Ishikawa (cell line): Measurements from ENCODE around the gene PRRT2.

Experiments used
- CEBPB ChIP-seq: IDR thresholded peaks from 2 replicates; pipeline ENCODE4 v1.6.1; 2012
- CREB1 ChIP-seq: IDR thresholded peaks from 2 replicates; pipeline ENCODE4 v1.6.1; 2012; ENCODE audit warnings: low read depth
- EGR1 ChIP-seq: IDR thresholded peaks from 2 replicates; pipeline ENCODE4 v1.6.1; 2012
- EP300 ChIP-seq: IDR thresholded peaks from 2 replicates; pipeline ENCODE4 v1.6.1; 2012; ENCODE audit warnings: borderline replicate concordance
- FOXM1 ChIP-seq: IDR thresholded peaks from 2 replicates; pipeline ENCODE4 v1.6.1; 2012; ENCODE audit warnings: low read depth, borderline replicate concordance
- NFIC ChIP-seq: IDR thresholded peaks from 2 replicates; pipeline ENCODE4 v1.6.1; 2012
- RAD21 ChIP-seq: IDR thresholded peaks from 2 replicates; pipeline ENCODE4 v1.6.1; 2012; ENCODE audit warnings: low read depth
- TAF1 ChIP-seq: IDR thresholded peaks from 2 replicates; pipeline ENCODE4 v1.6.1; 2012; ENCODE audit warnings: low read depth, mild to moderate bottlenecking
- TCF12 ChIP-seq: IDR thresholded peaks from 2 replicates; pipeline ENCODE4 v1.6.1; 2012; ENCODE audit warnings: low read depth
- TEAD4 ChIP-seq: IDR thresholded peaks from 2 replicates; pipeline ENCODE4 v1.6.1; 2012
- YY1 ChIP-seq: IDR thresholded peaks from 2 replicates; pipeline ENCODE4 v1.6.1; 2012; ENCODE audit warnings: low read depth
- ZBTB7A ChIP-seq: IDR thresholded peaks from 2 replicates; pipeline ENCODE4 v1.6.1; 2012; ENCODE audit warnings: low read depth
- TF ChIP-seq, protein P1 (sequence below): IDR thresholded peaks from 2 replicates; pipeline ENCODE4 v1.6.1; 2012
- TF ChIP-seq, protein P2 (sequence below): IDR thresholded peaks from 2 replicates; pipeline ENCODE4 v1.6.1; 2012; ENCODE audit warnings: low read depth, mild to moderate bottlenecking
- TF ChIP-seq, protein P3 (sequence below): IDR thresholded peaks from 2 replicates; pipeline ENCODE4 v1.6.1; 2012

PRRT2 gene

DNA sequence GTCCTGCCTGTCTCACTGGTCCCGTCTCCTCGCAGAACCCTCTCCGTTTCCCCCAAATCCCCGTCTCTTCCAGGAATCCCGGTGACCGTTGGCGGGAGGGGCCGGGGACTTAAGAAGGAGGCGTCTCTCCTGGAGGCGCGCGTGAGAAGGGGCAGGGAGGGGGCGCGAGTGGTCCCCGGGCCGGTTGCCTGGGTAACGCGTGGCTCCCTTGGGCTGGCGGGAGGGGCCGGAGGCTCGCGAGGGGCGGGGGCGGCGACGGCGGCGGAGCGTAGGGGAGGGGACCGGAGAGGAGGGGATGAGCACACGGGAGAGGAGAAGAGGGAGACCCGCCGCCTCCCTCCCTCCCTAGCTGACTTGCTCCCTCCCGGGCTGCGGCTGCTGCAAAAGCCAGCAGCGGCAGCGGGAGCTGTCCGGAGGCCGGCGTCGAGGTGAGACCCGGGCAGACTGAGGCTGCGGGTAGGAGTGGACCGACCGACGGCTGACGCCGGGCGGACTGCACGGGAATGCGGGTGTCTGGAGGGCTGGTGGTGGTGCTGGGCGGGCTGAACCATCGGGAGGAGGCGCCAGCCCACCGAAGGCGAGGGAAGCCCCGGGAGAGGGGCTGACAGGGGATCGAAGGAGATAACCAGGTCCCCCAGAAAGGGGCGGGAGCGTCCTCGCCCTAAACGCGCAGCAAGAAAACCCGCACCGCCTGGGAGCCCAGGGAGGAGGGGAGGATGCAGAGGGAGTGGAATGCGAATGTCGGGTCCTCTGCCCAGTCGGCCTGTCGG lies at the start of gene PRRT2:
PRRT2 (plus strand) TSS at position 298 of the 770 bp plus-strand sequence. CDS start 862 bp downstream, outside the sequence.
- TF ChIP-seq, protein P1, sequence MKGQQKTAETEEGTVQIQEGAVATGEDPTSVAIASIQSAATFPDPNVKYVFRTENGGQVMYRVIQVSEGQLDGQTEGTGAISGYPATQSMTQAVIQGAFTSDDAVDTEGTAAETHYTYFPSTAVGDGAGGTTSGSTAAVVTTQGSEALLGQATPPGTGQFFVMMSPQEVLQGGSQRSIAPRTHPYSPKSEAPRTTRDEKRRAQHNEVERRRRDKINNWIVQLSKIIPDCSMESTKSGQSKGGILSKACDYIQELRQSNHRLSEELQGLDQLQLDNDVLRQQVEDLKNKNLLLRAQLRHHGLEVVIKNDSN, result no peak
- TF ChIP-seq ZBTB7A, result peak; percentile 48; the same call in 1 of the 2 replicates

DNA sequence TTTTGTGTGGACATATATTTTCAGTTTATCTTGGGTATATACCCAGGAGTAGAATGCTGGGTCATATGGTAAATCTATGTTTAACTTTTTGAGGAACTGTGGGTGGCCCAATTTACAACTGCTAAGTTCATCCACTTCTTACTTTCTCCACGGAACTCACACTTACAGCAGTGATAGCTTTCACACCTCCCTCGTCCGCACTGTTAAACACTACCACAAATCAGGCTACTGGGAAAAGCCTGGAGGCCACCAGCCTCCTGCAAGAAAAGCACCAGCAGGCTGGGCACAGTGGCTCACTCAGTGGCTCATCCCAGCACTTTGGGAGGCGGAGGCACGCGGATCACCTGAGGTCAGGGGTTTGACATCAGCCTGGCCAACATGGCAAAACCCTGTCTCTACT lies 48.7 kb upstream of the PRRT2 start:
- TF ChIP-seq CEBPB, result no peak
- no peak for TF ChIP-seq EP300
- no peak for TF ChIP-seq RAD21
- TF ChIP-seq, protein P1, result no peak
- no peak for TF ChIP-seq ZBTB7A
- no peak for TF ChIP-seq FOXM1
- no peak for TF ChIP-seq NFIC
- no peak for TF ChIP-seq YY1
- no peak for TF ChIP-seq TAF1
- TF ChIP-seq TCF12, result no peak
- TF ChIP-seq, protein P2, sequence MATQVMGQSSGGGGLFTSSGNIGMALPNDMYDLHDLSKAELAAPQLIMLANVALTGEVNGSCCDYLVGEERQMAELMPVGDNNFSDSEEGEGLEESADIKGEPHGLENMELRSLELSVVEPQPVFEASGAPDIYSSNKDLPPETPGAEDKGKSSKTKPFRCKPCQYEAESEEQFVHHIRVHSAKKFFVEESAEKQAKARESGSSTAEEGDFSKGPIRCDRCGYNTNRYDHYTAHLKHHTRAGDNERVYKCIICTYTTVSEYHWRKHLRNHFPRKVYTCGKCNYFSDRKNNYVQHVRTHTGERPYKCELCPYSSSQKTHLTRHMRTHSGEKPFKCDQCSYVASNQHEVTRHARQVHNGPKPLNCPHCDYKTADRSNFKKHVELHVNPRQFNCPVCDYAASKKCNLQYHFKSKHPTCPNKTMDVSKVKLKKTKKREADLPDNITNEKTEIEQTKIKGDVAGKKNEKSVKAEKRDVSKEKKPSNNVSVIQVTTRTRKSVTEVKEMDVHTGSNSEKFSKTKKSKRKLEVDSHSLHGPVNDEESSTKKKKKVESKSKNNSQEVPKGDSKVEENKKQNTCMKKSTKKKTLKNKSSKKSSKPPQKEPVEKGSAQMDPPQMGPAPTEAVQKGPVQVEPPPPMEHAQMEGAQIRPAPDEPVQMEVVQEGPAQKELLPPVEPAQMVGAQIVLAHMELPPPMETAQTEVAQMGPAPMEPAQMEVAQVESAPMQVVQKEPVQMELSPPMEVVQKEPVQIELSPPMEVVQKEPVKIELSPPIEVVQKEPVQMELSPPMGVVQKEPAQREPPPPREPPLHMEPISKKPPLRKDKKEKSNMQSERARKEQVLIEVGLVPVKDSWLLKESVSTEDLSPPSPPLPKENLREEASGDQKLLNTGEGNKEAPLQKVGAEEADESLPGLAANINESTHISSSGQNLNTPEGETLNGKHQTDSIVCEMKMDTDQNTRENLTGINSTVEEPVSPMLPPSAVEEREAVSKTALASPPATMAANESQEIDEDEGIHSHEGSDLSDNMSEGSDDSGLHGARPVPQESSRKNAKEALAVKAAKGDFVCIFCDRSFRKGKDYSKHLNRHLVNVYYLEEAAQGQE, result no peak
- no peak for TF ChIP-seq EGR1
- no peak for TF ChIP-seq CREB1
- TF ChIP-seq, protein P3, sequence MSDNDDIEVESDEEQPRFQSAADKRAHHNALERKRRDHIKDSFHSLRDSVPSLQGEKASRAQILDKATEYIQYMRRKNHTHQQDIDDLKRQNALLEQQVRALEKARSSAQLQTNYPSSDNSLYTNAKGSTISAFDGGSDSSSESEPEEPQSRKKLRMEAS, result no peak
- TF ChIP-seq TEAD4, result no peak

DNA sequence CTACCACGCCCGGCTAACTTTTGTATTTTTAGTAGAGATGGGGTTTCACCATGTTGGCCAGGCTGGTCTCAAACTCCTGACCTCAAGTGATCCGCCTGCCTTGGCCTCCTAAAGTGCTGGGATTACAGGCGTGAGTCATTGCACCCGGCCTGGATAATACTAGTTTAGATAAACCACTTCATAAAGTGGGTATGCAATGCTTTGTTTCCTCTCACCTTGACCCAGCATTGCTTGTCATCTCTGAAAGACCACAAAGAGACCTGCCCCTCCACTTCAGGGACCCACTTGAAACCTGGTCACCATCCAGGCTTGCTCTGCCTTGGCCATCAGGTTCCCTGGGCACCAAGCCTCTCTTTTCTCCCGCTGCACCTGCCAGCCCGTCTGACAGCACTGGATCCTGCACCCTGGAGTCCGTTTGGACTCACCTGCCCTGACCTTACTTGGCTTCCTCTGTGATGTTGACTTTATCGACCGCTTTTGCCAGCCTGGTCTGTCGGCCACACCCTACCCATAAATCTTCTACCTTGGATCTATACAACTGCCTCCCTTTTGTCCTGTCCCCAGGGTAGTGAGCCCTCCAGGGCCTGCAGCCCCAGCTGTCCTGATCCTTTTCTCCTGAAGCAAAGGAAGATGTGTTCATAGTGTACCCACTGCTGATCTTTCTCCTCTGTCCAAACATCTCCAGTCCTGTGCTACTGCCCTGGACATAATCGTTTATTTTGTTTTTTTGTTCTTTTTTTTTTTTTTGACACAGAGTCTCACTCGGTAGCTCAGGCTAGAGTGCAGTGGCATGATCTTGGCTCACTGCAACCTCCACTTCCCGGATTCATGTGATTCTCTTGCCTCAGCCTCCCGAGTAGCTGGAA lies 46.6 kb upstream of the PRRT2 start:
- TF ChIP-seq NFIC (peak; percentile 36; the same call in 1 of the 2 replicates), ZBTB7A (no peak), TCF12 (peak; percentile 17; the same call in 1 of the 2 replicates)

DNA sequence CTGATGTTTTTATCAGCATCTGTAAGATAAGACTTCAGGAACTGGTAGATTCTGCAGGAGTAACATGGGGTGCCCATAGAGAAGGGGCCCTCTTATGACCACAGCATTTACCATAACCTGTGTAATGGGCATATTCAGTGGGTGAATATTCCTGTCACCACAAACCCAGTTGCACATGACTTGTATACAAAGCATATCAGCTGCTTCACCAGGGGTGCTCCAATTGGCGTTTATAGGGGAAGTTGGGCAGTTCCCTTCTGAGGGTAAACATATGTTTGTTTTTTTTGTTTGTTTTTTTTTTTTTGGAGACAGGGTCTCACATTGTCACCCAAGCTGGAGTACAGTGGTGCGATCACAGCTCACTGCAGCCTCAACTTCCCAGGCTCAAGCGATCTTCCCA lies 45.4 kb upstream of the PRRT2 start:
- no peak for TF ChIP-seq NFIC
- TF ChIP-seq TAF1, result no peak
- no peak for TF ChIP-seq EGR1
- TF ChIP-seq RAD21, result no peak
- no peak for TF ChIP-seq CREB1
- TF ChIP-seq, protein P3, result no peak

DNA sequence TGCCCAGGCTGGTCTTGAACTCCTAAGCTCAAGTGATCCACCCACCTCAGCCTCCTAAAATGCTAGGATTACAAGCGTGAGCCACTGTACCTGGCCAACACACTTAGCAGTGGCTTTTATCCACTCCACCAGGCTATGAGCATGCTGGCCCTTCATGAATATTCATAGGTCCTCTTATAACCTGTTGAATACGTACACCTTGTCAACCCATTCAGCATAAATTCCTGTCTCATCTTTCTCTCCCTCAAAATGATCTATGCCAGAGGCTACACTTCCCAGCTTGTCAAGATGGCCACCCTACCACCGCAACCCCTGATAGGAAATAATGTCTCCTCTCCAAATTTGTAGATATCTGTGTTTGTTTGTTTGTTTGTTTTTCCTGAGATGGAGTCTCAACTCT lies 44.9 kb upstream of the PRRT2 start:
- no peak for TF ChIP-seq FOXM1
- no peak for TF ChIP-seq CEBPB
- no peak for TF ChIP-seq TAF1
- TF ChIP-seq YY1, result no peak
- no peak for TF ChIP-seq TEAD4
- TF ChIP-seq EP300, result no peak

DNA sequence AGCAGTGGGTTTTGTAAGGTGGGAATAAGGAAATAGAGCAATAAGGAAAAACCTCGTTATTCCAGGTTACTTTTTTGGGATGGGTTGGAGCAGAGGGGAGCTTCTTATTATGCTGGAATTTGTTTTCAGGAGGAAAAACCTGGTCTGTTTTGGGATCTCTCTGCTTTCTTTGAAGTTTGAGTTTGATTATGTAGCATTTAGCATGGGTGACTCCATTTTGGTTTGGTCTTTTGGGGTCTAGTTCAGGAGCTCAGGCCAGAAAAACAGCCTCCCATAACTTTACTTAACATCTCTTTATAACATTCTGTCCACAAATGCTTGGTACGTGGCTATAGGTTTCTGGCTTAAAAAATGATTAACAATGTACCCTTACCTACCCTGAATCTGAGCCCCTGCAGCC lies 42.5 kb upstream of the PRRT2 start:
- no peak for TF ChIP-seq FOXM1
- TF ChIP-seq TEAD4, result no peak
- TF ChIP-seq CEBPB, result no peak
- no peak for TF ChIP-seq ZBTB7A

DNA sequence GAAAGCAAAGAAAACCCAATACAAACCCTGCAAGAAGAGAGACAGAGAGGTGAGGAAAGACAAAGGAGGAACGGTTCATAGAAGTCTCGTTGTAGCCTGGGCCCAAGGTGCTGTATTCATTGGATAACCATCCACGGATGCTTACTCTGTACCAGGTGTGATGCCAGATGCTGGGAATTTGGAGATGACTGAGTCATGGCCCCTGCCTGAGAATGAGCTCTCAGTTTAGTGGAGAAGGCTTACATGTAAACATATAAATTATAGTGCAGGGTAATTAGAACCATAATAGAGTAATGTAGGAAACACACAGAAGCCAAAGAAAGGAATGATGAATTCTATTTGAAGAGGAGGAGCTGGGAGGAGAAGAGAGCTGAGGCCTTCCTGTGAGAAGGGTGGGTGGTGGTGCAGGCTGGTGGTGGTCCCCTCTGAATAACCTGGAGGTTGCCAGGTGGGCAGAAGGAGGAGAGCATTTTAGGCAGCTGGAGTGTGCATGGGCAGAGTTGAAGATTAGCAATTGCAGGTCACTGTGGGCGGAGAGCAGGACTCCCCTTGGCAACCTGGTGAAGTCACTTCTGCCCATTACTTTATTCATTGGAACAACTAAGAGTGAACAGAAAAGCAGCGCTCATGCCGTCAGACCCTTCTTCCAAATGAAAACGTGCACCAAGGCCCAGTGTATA lies 41.6 kb upstream of the PRRT2 start:
- TF ChIP-seq ZBTB7A (no peak), NFIC (no peak), CREB1 (no peak)
- TF ChIP-seq, protein P1, result no peak
